Measurements from ENCODE around the gene SCUBE1.
"Not testable (repeated sequence)": the region's sequence is repeated elsewhere in the genome, so short reads cannot be mapped to it uniquely, and the experiment has no call there.

The SCUBE1 gene

GRCh38 chr22:43360576-43360975 lies 17.4 kb upstream of the SCUBE1 start:
- DNase-seq (ENCODE audit: low read depth in 1 of 2, low spot score in 1 of 2): no peak

- no peak for DNase-seq (ENCODE audit: low read depth in 1 of 2, low spot score in 1 of 2)
These were observed 13.7 kb upstream of the SCUBE1 start for GRCh38 chr22:43356881-43357280.

- DNase-seq (ENCODE audit: low read depth in 1 of 2, low spot score in 1 of 2): not testable (repeated sequence)
These were observed 12.5 kb upstream of the SCUBE1 start for GRCh38 chr22:43355688-43356087.

GRCh38 chr22:43351966-43352345 lies 8.8 kb upstream of the SCUBE1 start:
- no peak for DNase-seq (ENCODE audit: low read depth in 1 of 2, low spot score in 1 of 2)

- no peak for DNase-seq (ENCODE audit: low read depth in 1 of 2, low spot score in 1 of 2)
These were observed 6.5 kb upstream of the SCUBE1 start for GRCh38 chr22:43349636-43350035.

- DNase-seq (ENCODE audit: low read depth in 1 of 2, low spot score in 1 of 2): peak; percentile 38 to 42
These were observed 3.4 kb upstream of the SCUBE1 start for GRCh38 chr22:43346521-43346929.

GRCh38 chr22:43345761-43346301 lies 2.7 kb upstream of the SCUBE1 start:
- DNase-seq (ENCODE audit: low read depth in 1 of 2, low spot score in 1 of 2): no peak

GRCh38 chr22:43345356-43345755 lies 2.2 kb upstream of the SCUBE1 start:
- DNase-seq (ENCODE audit: low read depth in 1 of 2, low spot score in 1 of 2): no peak

- DNase-seq (ENCODE audit: low read depth in 1 of 2, low spot score in 1 of 2): no peak
These were observed 1.3 kb upstream of the SCUBE1 start for GRCh38 chr22:43344520-43344787.

- no peak for DNase-seq (ENCODE audit: low read depth in 1 of 2, low spot score in 1 of 2)
These were observed 723 bp upstream of the SCUBE1 start for GRCh38 chr22:43343670-43344519.

GRCh38 chr22:43342347-43343261 lies 568 bp downstream of the SCUBE1 start:
- no peak for DNase-seq (ENCODE audit: low read depth in 1 of 2, low spot score in 1 of 2)

- no peak for DNase-seq (ENCODE audit: low read depth in 1 of 2, low spot score in 1 of 2)
These were observed 1.6 kb downstream of the SCUBE1 start for GRCh38 chr22:43341565-43341964.

- no peak for DNase-seq (ENCODE audit: low read depth in 1 of 2, low spot score in 1 of 2)
These were observed 4.3 kb downstream of the SCUBE1 start for GRCh38 chr22:43338766-43339345.

- no peak for DNase-seq (ENCODE audit: low read depth in 1 of 2, low spot score in 1 of 2)
These were observed 5.2 kb downstream of the SCUBE1 start for GRCh38 chr22:43337946-43338345.

GRCh38 chr22:43337385-43337784 lies 5.8 kb downstream of the SCUBE1 start:
- no peak for DNase-seq (ENCODE audit: low read depth in 1 of 2, low spot score in 1 of 2)

GRCh38 chr22:43334378-43334777 lies 8.8 kb downstream of the SCUBE1 start:
- no peak for DNase-seq (ENCODE audit: low read depth in 1 of 2, low spot score in 1 of 2)

GRCh38 chr22:43333978-43334377 lies 9.2 kb downstream of the SCUBE1 start:
- no peak for DNase-seq (ENCODE audit: low read depth in 1 of 2, low spot score in 1 of 2)

GRCh38 chr22:43333156-43333555 lies 10.0 kb downstream of the SCUBE1 start:
- DNase-seq (ENCODE audit: low read depth in 1 of 2, low spot score in 1 of 2): no peak

- no peak for DNase-seq (ENCODE audit: low read depth in 1 of 2, low spot score in 1 of 2)
These were observed 11.5 kb downstream of the SCUBE1 start for GRCh38 chr22:43331698-43332097.

GRCh38 chr22:43331069-43331451 lies 12.1 kb downstream of the SCUBE1 start:
- no peak for DNase-seq (ENCODE audit: low read depth in 1 of 2, low spot score in 1 of 2)

- no peak for DNase-seq (ENCODE audit: low read depth in 1 of 2, low spot score in 1 of 2)
These were observed 12.7 kb downstream of the SCUBE1 start for GRCh38 chr22:43330178-43331068.

All from activated T-helper 1 cell treated with anti-CD3 and anti-CD28 coated beads, Interleukin-2, amount 50 U/mL, for 16 hours (primary cell).